Stimulated activated CD8-positive, alpha-beta memory T cell treated with anti-CD3 and anti-CD28 coated beads, Interleukin-7, amount 100 ng/mL, for 4 hours (primary cell): ENCODE results near the gene USP54.

ENCODE experiments used
- DNase-seq, 2 donors: peaks; one replicate each; pipeline ENCODE4 v3.0.0-alpha.2; 2020; ENCODE audit warnings: low read depth in 2 of 2

The USP54 gene

DNA sequence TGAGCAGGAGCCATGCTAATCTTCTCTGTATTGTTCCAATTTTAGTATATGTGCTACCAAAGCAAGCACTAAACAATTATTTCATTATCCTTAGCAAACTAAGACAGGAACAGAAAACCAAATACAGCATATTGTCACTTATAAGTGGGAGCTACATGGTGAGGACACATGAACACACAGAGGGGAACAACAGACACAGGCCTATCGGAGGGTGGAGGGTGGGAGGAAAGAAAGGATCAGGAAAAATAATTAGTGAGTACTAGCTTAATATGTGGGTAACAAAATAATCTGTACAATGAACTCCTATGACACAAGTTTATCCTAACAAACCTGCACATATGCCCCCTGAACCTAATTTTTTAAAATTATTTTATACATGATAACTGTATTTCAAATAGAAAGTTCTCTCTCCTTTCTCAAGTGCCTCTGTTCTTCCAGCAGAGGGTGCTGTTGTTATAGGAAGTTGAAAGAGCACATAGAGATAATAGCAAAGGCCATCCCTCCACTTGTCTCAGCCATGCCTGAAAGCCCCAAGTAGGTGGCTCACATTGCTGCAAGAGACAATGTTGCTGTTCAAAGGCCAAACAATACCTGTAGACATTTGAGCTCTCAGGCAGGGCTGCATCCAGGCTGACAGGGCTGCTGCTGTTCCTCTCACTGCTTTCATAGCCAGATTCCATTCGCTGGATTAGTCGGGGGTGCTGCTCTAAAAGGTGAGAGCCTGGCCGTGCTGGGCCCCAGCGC is 61.9 kb downstream of the USP54 start:
- peak; percentile 5 to 18 for DNase-seq

GRCh38 chr10:73522263-73522662 is 68.9 kb downstream of the USP54 start:
- DNase-seq: no peak

- DNase-seq: no peak
These were observed 71.8 kb downstream of the USP54 start for GRCh38 chr10:73519336-73519735.

DNA sequence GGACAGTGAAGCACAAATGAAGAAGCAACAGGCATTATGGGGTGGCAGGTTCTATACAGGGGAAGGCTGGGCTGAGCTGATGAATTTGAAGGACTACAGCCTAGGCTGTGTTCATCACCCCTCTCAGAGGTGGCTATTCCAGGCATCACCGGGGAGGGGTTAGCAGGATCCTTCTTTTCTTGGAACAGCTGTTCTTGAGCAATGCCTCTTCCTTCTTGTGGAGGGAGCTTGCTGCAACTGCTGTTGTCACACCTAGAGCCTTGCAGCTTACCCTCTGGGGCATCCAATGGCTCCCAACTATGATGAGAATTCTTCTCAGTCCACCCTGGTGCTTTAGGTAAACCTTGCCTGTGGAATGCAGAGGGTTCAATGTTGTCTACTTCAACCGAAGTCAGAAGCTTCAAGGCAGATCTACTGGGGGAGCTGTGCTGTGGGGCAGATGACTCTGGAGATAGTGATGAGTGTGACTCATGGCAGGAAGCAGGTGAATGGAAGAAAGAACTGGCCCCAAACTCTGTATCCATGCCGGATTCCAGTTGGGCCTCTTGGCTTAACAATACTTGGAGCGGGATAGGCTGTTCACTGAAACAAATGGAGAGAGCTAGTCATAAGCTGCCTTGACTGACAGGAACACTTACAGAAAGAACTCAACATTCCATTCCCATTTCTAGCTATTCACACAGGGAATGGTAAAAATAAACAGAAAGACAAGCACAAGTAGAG is 73.8 kb downstream of the USP54 start:
- DNase-seq: no peak

GRCh38 chr10:73512207-73512743 is 78.9 kb downstream of the USP54 start:
- DNase-seq: no peak

DNA sequence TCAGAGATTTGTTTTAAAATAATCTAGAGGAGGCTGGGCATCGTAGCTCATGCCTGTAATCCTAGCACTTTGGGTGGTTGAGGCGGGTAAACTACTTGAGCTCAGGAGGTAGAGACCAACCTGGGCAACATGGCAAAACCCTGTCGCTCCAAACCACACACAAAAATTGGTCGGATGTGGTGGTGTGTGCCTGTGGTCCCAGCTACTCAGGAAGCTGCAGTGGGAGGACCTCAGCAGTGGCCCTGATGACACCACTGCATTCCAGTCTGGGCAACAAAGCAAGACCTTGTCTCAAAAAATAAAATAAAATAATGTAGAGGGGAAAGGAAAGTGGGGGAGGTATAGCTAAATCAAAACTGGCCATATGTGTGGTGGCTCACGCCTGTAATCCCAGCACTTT is 81.4 kb downstream of the USP54 start:
- no peak for DNase-seq

- no peak for DNase-seq
These were observed 84.7 kb downstream of the USP54 start for GRCh38 chr10:73506491-73506890.

DNA sequence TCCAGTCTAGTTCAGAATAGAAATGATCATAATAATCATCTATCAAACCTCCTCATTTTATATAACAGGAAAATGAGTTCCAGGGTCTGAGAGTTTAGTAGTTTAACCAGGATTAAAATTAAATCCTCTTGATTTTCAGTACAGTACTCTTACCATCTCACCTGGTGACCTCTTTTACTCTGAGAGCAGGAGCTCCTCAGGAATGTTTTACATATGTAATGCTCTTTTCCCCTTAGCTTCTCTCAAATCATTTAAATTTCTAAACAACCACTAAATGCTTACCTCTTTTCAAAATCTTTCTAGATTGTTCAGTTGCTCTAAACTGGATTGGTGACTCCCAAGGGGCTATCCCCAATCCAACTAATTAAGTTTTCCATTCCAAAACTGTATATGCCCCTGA is 85.1 kb downstream of the USP54 start:
- no peak for DNase-seq

DNA sequence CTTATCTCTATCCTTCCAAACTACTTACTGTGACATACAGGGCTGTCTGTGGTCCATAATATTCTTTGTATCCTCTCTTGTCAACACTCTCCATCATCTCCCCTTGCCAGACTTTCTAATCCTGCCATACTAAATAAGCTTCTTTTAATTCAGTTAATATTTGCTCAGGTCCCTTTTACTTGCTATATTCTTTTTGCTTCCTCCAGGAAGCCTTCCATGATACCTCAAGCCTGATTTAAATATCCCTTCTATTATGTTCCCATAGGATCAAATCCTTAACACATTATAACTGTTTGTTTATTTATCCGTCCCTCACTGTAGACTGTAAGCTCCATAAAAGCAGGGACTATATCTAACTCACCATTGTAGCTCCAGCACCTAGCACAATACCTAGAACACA is 88.1 kb downstream of the USP54 start:
- no peak for DNase-seq

- no peak for DNase-seq
These were observed 89.5 kb downstream of the USP54 start for GRCh38 chr10:73501651-73502050.

- no peak for DNase-seq
These were observed 93.5 kb downstream of the USP54 start for GRCh38 chr10:73497623-73498022.

- DNase-seq: peak; percentile 89
These were observed 95.1 kb downstream of the USP54 start, which contains the start of gene PPP3CB for GRCh38 chr10:73495884-73496674. Gene PPP3CB, minus strand, starts transcription at chr10:73496024. Its CDS starts 135 bp downstream, at chr10:73495889.

- peak; percentile 66 to 80 for DNase-seq
These were observed 95.8 kb downstream of the USP54 start for GRCh38 chr10:73495226-73495883.

- no peak for DNase-seq
These were observed 96.3 kb downstream of the USP54 start for GRCh38 chr10:73494877-73495225.

GRCh38 chr10:73494213-73494612 is 96.9 kb downstream of the USP54 start:
- no peak for DNase-seq

DNA sequence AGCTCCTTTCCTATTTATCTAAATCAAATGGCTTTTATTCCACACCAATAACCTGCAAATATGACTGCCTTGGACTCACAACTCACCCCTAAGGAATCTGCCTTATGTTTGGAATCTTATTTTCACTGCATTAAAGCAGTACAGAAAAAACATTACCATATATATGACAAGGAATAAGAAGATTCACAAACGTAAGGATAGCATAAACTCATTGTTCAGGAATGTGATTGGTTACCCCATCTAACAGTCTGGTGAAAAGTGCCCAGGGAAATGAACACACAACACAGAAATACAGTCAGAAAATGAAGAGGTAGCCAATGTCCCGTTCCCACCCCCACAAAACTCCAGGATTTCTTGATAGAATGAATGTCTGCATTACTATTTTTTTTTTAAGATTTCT is 97.4 kb downstream of the USP54 start:
- no peak for DNase-seq

- DNase-seq: no peak
These were observed 104.5 kb downstream of the USP54 start for GRCh38 chr10:73486601-73487000.

GRCh38 chr10:73485320-73485719 is 105.8 kb downstream of the USP54 start:
- DNase-seq: no peak

DNA sequence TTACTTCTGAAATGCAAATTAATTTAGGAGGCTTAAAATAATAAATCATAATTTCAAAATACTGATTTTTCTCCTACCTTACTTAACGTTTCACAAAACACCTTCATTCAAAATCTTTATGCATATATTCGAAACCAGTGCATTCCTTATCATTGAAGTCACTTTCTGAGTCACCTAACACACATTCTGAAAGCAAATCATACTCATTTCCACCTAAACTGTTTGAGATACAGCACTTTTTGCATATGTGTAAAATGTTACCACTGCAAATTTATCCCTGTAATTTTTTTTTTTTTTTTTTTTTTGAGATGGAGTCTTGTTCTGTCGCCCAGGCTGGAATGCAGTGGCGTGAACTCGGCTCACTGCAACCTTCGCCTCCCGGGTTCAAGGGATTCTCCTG is 111.0 kb downstream of the USP54 start:
- DNase-seq: no peak

- DNase-seq: no peak
These were observed 112.5 kb downstream of the USP54 start for GRCh38 chr10:73478636-73479035.

DNA sequence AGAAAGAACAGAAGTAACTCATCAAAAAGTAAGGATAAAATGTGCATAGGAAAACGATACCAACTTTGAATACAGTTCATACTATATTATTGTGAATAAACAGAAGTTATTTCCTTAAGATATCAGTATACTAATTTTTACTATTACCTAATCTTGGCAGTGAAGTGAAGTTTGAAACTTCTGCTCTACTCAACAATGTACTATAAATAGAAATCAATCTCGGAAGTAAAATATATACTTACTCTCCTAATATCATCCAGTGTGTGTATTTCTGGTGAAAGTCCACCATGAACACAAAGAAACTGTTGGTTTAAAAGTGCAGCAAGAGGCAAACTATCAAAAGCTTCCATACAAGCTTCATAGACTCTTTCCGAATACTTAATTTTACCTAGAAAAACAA is 119.9 kb downstream of the USP54 start:
- DNase-seq: no peak

- no peak for DNase-seq
These were observed 121.6 kb downstream of the USP54 start for GRCh38 chr10:73469579-73469978.
